Testis (tissue), 3 donors: Measurements from ENCODE around the gene HSD17B12. TPM values are rescaled to one million over a fixed set of nuclear protein-coding genes. Genes with fewer than 3 reads are reported as not detected.

Source experiments
- DNase-seq: peaks from one replicate; pipeline ENCODE4 v3.0.0-alpha.2; 2019
- H3K27ac ChIP-seq, 2 donors: fragments of 200-600 bp; sonication (generic); one replicate each; pipeline ENCODE4 v1.5.1; 2019
- H3K27me3 ChIP-seq: fragments of 200-600 bp; sonication (generic); one replicate; pipeline ENCODE4 v1.5.1; 2019
- H3K36me3 ChIP-seq: fragments of 200-600 bp; sonication (generic); one replicate; pipeline ENCODE4 v1.5.1; 2017; ENCODE audit warnings: low read depth; ENCODE audit errors: missing control alignments
- H3K4me1 ChIP-seq: fragments of 200-600 bp; sonication (generic); one replicate; pipeline ENCODE4 v1.5.1; 2019
- H3K4me3 ChIP-seq, 2 donors: fragments of 200-600 bp; sonication (generic); one replicate each; pipeline ENCODE4 v1.5.1; 2017 to 2019
- H3K9me3 ChIP-seq: fragments of 200-600 bp; sonication (generic); one replicate; pipeline ENCODE4 v1.5.1; 2017
- POLR2A ChIP-seq: fragments of 450-650 bp; IDR thresholded peaks from one replicate; pipeline ENCODE4 v1.6.1; 2017; ENCODE audit warnings: antibody characterized with exemption, mild to moderate bottlenecking, moderate library complexity
- WGBS, 2 donors: methylation state at CpG; one replicate each; pipeline ENCODE4 v1.1.5; 2018; 5-methylcytosine and 5-hydroxymethylcytosine counted together
- intact Hi-C: fragments of 100-400 bp; cut with DNase I; formaldehyde crosslinking; loops from one replicate; pipeline ENCODE4 v1.15.1; 2023; ENCODE audit warnings: low total_unique reads
- polyA plus RNA-seq: library from polyadenylated mRNA; stranded (reverse); fragments of 350-450 nt; fragmentation: Illumina TruSeq; extraction: RNeasy Lipid Tissue Mini Kit (QIAGEN cat#74804); gene quantifications from one replicate; pipeline ENCODE4 v1.2.3, GENCODE V29; 2014; ENCODE audit warnings: low read depth, low replicate concordance; ENCODE audit not compliant: insufficient read depth
- total RNA-seq, 2 donors: library from RNA; depleted of rRNA; stranded (reverse); fragments of >200 nt; gene quantifications; one replicate each; pipeline ENCODE4 v1.2.3, GENCODE V29; 2016
- TF ChIP-seq, protein P1 (sequence below), 3 experiments: fragments of 450-650 bp in 2 of 3; fragments of 200-600 bp in 1 of 3; sonication (generic) in 1 of 3; IDR thresholded peaks; one replicate each; pipeline ENCODE4 v1.5.1; 2016 to 2019; ENCODE audit warnings: antibody characterized with exemption in 3 of 3, mild to moderate bottlenecking in 2 of 3, moderate library complexity in 1 of 3

Gene HSD17B12
- total and polyA plus RNA-seq, 3 donors from 2014 or later, result 59.6 to 113 (median 93.5) TPM

DNA sequence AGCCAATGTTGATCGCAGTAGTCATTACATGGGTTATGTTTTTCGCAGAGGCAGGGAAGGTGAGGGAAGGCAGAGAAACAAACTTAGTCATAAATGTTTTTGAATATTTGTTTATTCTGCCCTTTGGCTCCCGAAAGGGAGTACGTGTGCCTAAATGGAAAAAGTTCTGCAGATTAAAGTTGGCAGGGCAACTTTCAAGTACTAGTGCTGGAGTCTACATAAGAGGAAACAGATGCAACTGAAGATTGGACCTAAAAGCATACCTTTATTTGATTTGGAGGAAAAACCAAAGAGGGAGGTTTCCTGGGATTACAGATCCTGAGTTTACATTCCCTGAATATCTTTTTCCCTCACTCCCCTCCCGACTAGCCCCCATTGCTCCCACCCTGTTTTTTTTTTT, 5.7 kb downstream of the HSD17B12 start:
- no peak overlapping the region for H3K4me3 ChIP-seq
- WGBS, 2 donors, result 65 to 74% methylated on average over 5 of the region's 5 CpGs
- DNase-seq, result no peak
- no peak overlapping the region for H3K27ac ChIP-seq
- intact Hi-C loops, result no loop called here
- no peaks in the 10 kb centered on the region for H3K27me3 ChIP-seq
- TF ChIP-seq, protein P1, sequence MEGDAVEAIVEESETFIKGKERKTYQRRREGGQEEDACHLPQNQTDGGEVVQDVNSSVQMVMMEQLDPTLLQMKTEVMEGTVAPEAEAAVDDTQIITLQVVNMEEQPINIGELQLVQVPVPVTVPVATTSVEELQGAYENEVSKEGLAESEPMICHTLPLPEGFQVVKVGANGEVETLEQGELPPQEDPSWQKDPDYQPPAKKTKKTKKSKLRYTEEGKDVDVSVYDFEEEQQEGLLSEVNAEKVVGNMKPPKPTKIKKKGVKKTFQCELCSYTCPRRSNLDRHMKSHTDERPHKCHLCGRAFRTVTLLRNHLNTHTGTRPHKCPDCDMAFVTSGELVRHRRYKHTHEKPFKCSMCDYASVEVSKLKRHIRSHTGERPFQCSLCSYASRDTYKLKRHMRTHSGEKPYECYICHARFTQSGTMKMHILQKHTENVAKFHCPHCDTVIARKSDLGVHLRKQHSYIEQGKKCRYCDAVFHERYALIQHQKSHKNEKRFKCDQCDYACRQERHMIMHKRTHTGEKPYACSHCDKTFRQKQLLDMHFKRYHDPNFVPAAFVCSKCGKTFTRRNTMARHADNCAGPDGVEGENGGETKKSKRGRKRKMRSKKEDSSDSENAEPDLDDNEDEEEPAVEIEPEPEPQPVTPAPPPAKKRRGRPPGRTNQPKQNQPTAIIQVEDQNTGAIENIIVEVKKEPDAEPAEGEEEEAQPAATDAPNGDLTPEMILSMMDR (IDR thresholded peaks at IDR 0.05), result no peak
- no peak for TF ChIP-seq POLR2A
- H3K9me3 ChIP-seq, result no peaks in the 10 kb centered on the region
- H3K36me3 ChIP-seq, result no peaks in the 10 kb centered on the region
- peaks cover 14% of the 10 kb centered on the region for H3K4me1 ChIP-seq

DNA sequence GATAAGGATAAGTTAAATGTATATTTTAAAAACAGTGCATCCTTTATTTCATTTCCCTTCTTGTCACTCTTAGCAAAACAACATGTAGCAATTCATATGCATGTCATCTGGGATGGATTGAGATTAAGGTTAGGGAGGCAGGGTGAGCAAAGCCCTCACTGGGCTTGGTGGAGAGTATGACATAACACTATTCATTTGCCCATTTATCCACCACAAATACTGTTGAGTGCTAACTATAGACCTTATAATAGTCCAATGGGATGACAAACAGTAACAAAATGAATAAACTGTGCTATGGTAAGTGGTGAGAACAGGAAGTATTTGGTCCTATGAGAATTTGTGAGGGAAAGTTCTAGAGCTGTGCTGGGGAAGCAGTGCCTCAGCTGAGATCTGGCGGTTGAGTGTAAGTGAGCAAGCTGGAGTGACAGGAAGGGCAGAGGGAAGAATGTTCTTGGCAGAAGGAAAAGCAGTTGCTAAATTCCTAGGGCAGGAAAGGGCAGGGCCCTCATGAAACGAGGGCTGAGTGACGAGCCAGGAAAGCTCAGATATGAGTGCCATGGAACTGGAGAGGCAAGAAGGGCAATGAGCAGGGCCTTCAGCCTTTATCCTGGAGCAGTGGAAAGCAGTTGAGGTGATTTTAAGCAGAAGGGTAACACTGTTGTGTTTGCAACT, 6.7 kb downstream of the HSD17B12 start:
- Histone ChIP-seq H3K36me3 (no peaks in the 10 kb centered on the region), H3K4me3 (no peak overlapping the region), H3K27ac (peak overlapping the region in 1 of 2 donors; percentile 21), H3K27me3 (no peaks in the 10 kb centered on the region), H3K9me3 (no peaks in the 10 kb centered on the region), H3K4me1 (peaks cover 7% of the 10 kb centered on the region)
- no peak for TF ChIP-seq POLR2A
- TF ChIP-seq, protein P1 (IDR thresholded peaks at IDR 0.05), result no peak
- 61 to 62% methylated on average over 3 of the region's 3 CpGs for WGBS, 2 donors
- no peak for DNase-seq
- intact Hi-C loops, result no loop called here

DNA sequence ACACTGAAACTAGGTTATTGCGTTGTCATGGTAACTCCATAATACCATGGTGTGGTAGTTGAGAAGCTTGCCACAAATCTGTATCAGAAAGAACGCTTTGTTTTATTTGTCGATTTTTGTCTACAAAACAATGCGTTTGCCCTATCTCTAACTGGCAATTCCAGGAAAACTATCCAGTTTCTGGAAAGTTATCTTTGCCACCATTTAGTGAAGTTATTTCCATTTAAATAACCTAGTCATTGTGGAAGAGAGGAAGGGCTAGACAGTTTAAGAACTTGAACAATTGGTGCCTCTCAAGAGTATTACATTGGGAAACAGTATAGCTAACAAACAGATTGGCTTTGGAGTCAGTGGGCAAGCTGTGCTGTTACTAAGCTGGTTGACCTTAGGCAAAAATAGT, 7.9 kb downstream of the HSD17B12 start:
- Histone ChIP-seq H3K27ac (peak overlapping the region in 1 of 2 donors; percentile 0), H3K4me1 (peaks cover 7% of the 10 kb centered on the region), H3K9me3 (no peaks in the 10 kb centered on the region), H3K4me3 (no peak overlapping the region), H3K27me3 (no peaks in the 10 kb centered on the region), H3K36me3 (no peaks in the 10 kb centered on the region)
- no peak for DNase-seq
- 66 to 80% methylated on average over 4 of the region's 4 CpGs for WGBS, 2 donors
- TF ChIP-seq POLR2A, result no peak
- TF ChIP-seq, protein P1 (IDR thresholded peaks at IDR 0.05), result no peak
- intact Hi-C loops, result no loop called here

DNA sequence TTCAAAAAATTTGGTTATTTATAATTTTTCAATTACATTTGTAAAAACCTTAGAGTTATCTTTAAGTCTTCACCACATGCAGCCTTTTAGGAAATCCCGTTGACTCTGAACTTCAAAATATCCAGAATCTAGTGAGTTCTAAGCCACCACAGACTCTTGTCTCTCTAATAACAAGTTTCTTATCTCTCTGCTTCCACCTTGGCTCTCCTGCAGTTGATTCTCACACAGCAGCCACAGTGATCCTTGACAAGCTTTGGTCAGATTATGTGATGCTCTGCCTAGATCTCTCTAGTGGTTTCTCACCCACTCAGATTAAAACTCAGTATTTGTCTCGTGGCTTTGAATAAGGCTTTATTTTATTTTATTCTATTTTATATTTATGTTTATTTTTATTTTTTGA, 8.6 kb downstream of the HSD17B12 start:
- no peaks in the 10 kb centered on the region for H3K9me3 ChIP-seq
- intact Hi-C loops, result no loop called here
- H3K27ac ChIP-seq, result no peak overlapping the region
- DNase-seq, result no peak
- H3K4me3 ChIP-seq, result no peak overlapping the region
- TF ChIP-seq POLR2A, result no peak
- TF ChIP-seq, protein P1 (IDR thresholded peaks at IDR 0.05), result no peak
- 70 to 86% methylated on average over 2 of the region's 2 CpGs for WGBS, 2 donors
- H3K36me3 ChIP-seq, result no peaks in the 10 kb centered on the region
- peaks cover 7% of the 10 kb centered on the region for H3K4me1 ChIP-seq
- no peaks in the 10 kb centered on the region for H3K27me3 ChIP-seq
